GM20431 (cell line): ENCODE data around the gene CHRNB4.
"Not testable (repeated sequence)": the region's sequence is repeated elsewhere in the genome, so short reads cannot be mapped to it uniquely, and the experiment has no call there.

Experiments used
- in situ Hi-C: fragments of 300-500 bp; cut with MseI, MboI; formaldehyde crosslinking; loops from one replicate; pipeline ENCODE4 v1.15.0; 2020; ENCODE audit warnings: low sequenced_read_pairs; ENCODE audit not compliant: unreplicated experiment

CHRNB4 gene

GRCh38 chr15:78620527-78621421 lies 20.2 kb downstream of the CHRNB4 start, which contains the start of gene CHRNA3:
TSS of gene CHRNA3 (minus strand) at chr15:78620996. CDS start at chr15:78620794, 202 bp downstream.
- in situ Hi-C loops, result no loop called here

- in situ Hi-C loops, result no loop called here
These were observed 20.9 kb downstream of the CHRNB4 start for GRCh38 chr15:78620021-78620526.

- in situ Hi-C loops, result no loop called here
These were observed 21.7 kb downstream of the CHRNB4 start for GRCh38 chr15:78619022-78619950.

GRCh38 chr15:78618490-78618934 lies 22.5 kb downstream of the CHRNB4 start:
- in situ Hi-C loops, result no loop called here

- in situ Hi-C loops, result no loop called here
These were observed 22.9 kb downstream of the CHRNB4 start for GRCh38 chr15:78618064-78618463.

GRCh38 chr15:78617516-78617915 lies 23.5 kb downstream of the CHRNB4 start:
- in situ Hi-C loops, result no loop called here

- in situ Hi-C loops, result no loop called here
These were observed 23.9 kb downstream of the CHRNB4 start for GRCh38 chr15:78617076-78617475.

- in situ Hi-C loops, result no loop called here
These were observed 24.5 kb downstream of the CHRNB4 start for GRCh38 chr15:78616506-78616905.

- in situ Hi-C loops, result no loop called here
These were observed 25.8 kb downstream of the CHRNB4 start for GRCh38 chr15:78615151-78615589.

GRCh38 chr15:78614021-78614420 lies 27.0 kb downstream of the CHRNB4 start:
- in situ Hi-C loops, result no loop called here

- in situ Hi-C loops, result not testable (repeated sequence)
These were observed 31.5 kb downstream of the CHRNB4 start for GRCh38 chr15:78609551-78609950.

GRCh38 chr15:78605680-78606079 lies 35.3 kb downstream of the CHRNB4 start:
- in situ Hi-C loops, result no loop called here

GRCh38 chr15:78605201-78605600 lies 35.8 kb downstream of the CHRNB4 start:
- in situ Hi-C loops, result no loop called here

GRCh38 chr15:78604420-78604819 lies 36.6 kb downstream of the CHRNB4 start:
- in situ Hi-C loops, result no loop called here

- in situ Hi-C loops, result no loop called here
These were observed 37.5 kb downstream of the CHRNB4 start for GRCh38 chr15:78603467-78603866.

- in situ Hi-C loops, result no loop called here
These were observed 41.8 kb downstream of the CHRNB4 start for GRCh38 chr15:78599189-78599588.

GRCh38 chr15:78598348-78598747 lies 42.7 kb downstream of the CHRNB4 start:
- in situ Hi-C loops, result no loop called here

- in situ Hi-C loops, result no loop called here
These were observed 43.4 kb downstream of the CHRNB4 start for GRCh38 chr15:78597583-78597982.

GRCh38 chr15:78574944-78575343 lies 66.1 kb downstream of the CHRNB4 start:
- in situ Hi-C loops, result no loop called here
